Fibroblast of lung (primary cell): ENCODE measurements around the gene ANO6.

ENCODE experiments used
- CTCF ChIP-seq, 2 donors: IDR thresholded peaks in 1 of 2; conservative IDR thresholded peaks in 1 of 2; 1 replicate in 1 of 2; 2 replicates in 1 of 2; pipeline ENCODE4 v1.5.1; 2011 to 2012; ENCODE audit warnings: low read length in 2 of 2, control low read depth in 1 of 2, inconsistent platforms in 1 of 2, low read depth in 1 of 2, mild to moderate bottlenecking in 1 of 2
- EZH2 ChIP-seq: IDR thresholded peaks from 2 replicates; pipeline ENCODE4 v1.5.1; 2012; ENCODE audit warnings: low read length, control low read depth, mild to moderate bottlenecking; ENCODE audit errors: missing control alignments

- TF ChIP-seq EZH2 = no peak
- TF ChIP-seq CTCF (conservative IDR thresholded peaks at IDR 0.05 in 1 of 2, IDR thresholded peaks at IDR 0.05 in 1 of 2; ENCODE audit: low read depth in 1 of 2, low read length in 2 of 2) = no peak
Observed at GRCh38 chr12:45415393-45415817, 199.5 kb downstream of the ANO6 start.
